Right atrium auricular region (tissue), 2 donors: ENCODE data around the gene FADS3. TPM values are rescaled to one million over a fixed set of nuclear protein-coding genes. Genes with fewer than 3 reads are reported as not detected.

Experiments used
- DNase-seq: peaks from one replicate; pipeline ENCODE4 v3.0.0-alpha.2; 2019; ENCODE audit warnings: low spot score
- H3K27ac ChIP-seq, 2 donors: fragments of 200-600 bp; sonication (generic); 1 replicate in 1 of 2; 2 replicates in 1 of 2; pipeline ENCODE4 v1.5.1; 2016 to 2019
- H3K27me3 ChIP-seq, 2 donors: fragments of 200-600 bp; sonication (generic); one replicate each; pipeline versions ENCODE4 v1.5.1 to v1.6.0; 2017 to 2019
- H3K36me3 ChIP-seq: fragments of 200-600 bp; sonication (generic); one replicate; pipeline ENCODE4 v1.5.1; 2016
- H3K4me1 ChIP-seq, 2 donors: fragments of 200-600 bp; sonication (generic); one replicate each; pipeline versions ENCODE4 v1.5.1 to v1.6.0; 2017 to 2019
- H3K4me3 ChIP-seq, 2 donors: fragments of 200-600 bp; sonication (generic); 1 replicate in 1 of 2; 2 replicates in 1 of 2; pipeline ENCODE4 v1.5.1; 2017 to 2019; ENCODE audit warnings: mild to moderate bottlenecking in 1 of 2, moderate library complexity in 1 of 2
- H3K9me3 ChIP-seq, 2 donors: fragments of 200-600 bp; sonication (generic); one replicate each; pipeline ENCODE4 v1.5.1; 2019
- microRNA-seq, 2 donors: library from miRNA; unstranded; fragments of <30 nt; microRNA quantifications; one replicate each; pipeline ENCODE4, GENCODE V29; 2016 to 2017; ENCODE audit warnings: borderline number of aligned reads in 2 of 2, borderline replicate concordance in 1 of 2
- total RNA-seq, 2 donors: library from RNA; depleted of rRNA; stranded (reverse); fragments of >200 nt; gene quantifications; one replicate each; pipeline ENCODE4 v1.1.0, GENCODE V29; 2016
- TF ChIP-seq, protein P1 (sequence below), 2 donors: fragments of 200-600 bp; sonication (generic); IDR thresholded peaks; one replicate each; pipeline ENCODE4 v1.5.1; 2019; ENCODE audit warnings: antibody characterized with exemption in 2 of 2

The FADS3 gene
- total RNA-seq, 2 donors from 2014 or later: 48.7 to 93.0 TPM

DNA sequence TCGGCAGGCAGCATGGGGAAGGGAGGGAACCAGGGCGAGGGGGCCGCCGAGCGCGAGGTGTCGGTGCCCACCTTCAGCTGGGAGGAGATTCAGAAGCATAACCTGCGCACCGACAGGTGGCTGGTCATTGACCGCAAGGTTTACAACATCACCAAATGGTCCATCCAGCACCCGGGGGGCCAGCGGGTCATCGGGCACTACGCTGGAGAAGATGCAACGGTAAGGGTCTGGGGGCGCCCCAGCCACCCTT lies 63.0 kb downstream of the FADS3 start:
- DNase-seq: no peak
- peak overlapping the region; percentile 77 to 84 for H3K27ac ChIP-seq
- H3K4me1 ChIP-seq: peaks cover 0 to 50% of the 10 kb centered on the region in 2 donors
- no peaks in the 10 kb centered on the region for H3K9me3 ChIP-seq
- H3K27me3 ChIP-seq: no peaks in the 10 kb centered on the region
- peak overlapping the region; percentile 37 to 67 for H3K4me3 ChIP-seq
- TF ChIP-seq, protein P1, sequence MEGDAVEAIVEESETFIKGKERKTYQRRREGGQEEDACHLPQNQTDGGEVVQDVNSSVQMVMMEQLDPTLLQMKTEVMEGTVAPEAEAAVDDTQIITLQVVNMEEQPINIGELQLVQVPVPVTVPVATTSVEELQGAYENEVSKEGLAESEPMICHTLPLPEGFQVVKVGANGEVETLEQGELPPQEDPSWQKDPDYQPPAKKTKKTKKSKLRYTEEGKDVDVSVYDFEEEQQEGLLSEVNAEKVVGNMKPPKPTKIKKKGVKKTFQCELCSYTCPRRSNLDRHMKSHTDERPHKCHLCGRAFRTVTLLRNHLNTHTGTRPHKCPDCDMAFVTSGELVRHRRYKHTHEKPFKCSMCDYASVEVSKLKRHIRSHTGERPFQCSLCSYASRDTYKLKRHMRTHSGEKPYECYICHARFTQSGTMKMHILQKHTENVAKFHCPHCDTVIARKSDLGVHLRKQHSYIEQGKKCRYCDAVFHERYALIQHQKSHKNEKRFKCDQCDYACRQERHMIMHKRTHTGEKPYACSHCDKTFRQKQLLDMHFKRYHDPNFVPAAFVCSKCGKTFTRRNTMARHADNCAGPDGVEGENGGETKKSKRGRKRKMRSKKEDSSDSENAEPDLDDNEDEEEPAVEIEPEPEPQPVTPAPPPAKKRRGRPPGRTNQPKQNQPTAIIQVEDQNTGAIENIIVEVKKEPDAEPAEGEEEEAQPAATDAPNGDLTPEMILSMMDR (IDR thresholded peaks at IDR 0.05): no peak
- H3K36me3 ChIP-seq: no peaks in the 10 kb centered on the region

DNA sequence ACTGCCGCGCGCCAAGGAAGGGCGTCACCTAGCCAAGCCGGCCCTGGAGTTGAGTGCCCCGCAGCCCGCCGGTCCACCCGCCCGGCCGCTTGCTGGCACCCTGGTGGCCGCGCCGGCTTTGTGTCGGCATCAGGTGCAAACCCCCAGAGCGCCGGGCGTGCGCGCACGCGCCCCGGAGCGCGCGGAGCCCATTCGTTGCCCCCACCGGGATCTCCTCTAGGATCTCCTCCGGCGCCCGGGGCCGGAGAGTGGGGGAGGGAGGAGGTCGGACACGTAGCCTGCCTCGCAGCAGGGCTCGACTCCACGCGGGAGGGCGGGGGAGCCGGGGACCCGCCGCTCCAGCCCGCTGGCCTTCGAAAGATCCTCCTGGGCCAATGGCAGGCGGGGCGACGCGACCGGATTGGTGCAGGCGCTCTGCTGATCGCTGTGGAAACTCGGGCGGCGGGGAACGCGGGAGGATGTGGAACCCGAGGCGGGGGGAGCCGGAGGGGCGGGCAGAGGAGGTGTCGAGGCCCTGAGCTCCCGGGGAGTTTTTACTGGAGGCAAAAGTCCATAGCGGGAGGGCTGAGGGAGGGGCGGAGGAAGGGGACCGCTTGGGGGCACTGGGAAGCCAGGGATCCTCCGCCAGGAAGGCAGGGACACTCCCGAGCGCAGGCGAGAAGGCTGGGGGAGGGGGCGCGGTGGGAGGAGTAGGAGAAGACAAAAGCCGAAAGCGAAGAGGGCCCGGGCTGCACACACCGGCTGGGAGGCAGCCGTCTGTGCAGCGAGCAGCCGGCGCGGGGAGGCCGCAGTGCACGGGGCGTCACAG lies 63.6 kb downstream of the FADS3 start, which contains the start of gene FADS2:
TSS of gene FADS2 (plus strand) at position 730 of the 808 bp plus-strand sequence. CDS start 91 bp downstream, outside the sequence.
- Histone ChIP-seq H3K4me3 (peak within 1 kb of the TSS; percentile 37 to 67), H3K9me3 (no peaks in the 10 kb centered on the region), H3K27ac (peak within 1 kb of the TSS; percentile 77 to 84), H3K4me1 (peaks cover 0 to 48% of the 10 kb centered on the region in 2 donors), H3K36me3 (no peaks in the 10 kb centered on the region), H3K27me3 (no peaks in the 10 kb centered on the region)
- TF ChIP-seq, protein P1 (IDR thresholded peaks at IDR 0.05): peak in 1 of 2 donors; percentile 28
- peak; percentile 91 for DNase-seq

DNA sequence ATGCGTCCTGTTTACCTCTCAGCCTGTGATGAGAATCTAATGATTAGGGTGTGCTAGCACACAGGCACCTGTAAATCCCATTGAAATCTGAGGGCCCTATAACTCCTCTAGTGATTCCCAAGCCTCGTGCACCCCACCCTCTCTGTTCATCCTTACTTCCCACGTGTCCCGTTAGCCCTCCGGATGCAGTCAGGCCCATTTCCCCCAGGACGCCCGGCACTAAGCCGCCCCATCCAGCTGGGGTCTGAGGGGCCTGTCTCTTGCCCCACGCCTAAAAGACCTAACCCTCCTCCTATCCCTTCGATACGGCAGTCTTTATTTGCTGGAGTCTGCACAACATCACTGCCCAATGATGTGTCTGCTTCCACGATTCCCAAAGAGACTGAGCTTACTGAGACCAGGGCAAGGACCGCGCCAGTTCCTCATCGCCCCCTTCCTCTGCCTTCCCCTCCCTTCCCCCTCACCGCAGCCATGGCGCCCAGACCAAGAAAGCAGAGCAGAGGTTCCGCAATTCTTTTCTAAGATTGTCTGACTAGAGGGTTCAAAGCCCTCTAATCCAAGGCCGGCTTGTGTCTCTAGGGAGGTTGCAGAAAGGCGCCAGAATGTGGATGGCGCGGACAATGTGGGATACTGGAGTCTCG lies 64.3 kb downstream of the FADS3 start:
- TF ChIP-seq, protein P1 (IDR thresholded peaks at IDR 0.05): no peak
- Histone ChIP-seq H3K9me3 (no peaks in the 10 kb centered on the region), H3K27ac (peak overlapping the region; percentile 77 to 84), H3K36me3 (no peaks in the 10 kb centered on the region), H3K4me1 (peaks cover 0 to 42% of the 10 kb centered on the region in 2 donors), H3K27me3 (no peaks in the 10 kb centered on the region), H3K4me3 (peak overlapping the region; percentile 37 to 67)
- DNase-seq: no peak

Small RNAs within 50 kb of the gene (microRNA-seq; reads per million reads assigned to microRNA genes)
- 1.4 to 3.5 reads per million in 2 donors for gene MIR6746

Other genes starting within 250 kb of the FADS3 start
- 1 to 10 TPM; 3.9 to 5.7 TPM for gene DAGLA, start 211.2 kb downstream of the FADS3 start, total RNA-seq
- gene MYRF, start 138.9 kb downstream of the FADS3 start, total RNA-seq: 10 to 100 TPM in 1 of 2 donors, 1 to 10 TPM in 1; 7.0 to 13.1 TPM
- 10 to 100 TPM; 43.4 to 54.7 TPM for gene TMEM258, start 98.9 kb downstream of the FADS3 start, total RNA-seq
- gene FEN1, start 98.6 kb downstream of the FADS3 start, total RNA-seq: 1 to 10 TPM; 3.7 to 4.0 TPM
- 10 to 100 TPM; 21.8 to 28.4 TPM for gene FADS1, start 74.5 kb downstream of the FADS3 start, total RNA-seq
- gene FADS2, start 63.2 kb downstream of the FADS3 start, total RNA-seq: 10 to 100 TPM in 1 of 2 donors, 1 to 10 TPM in 1; 5.1 to 10.2 TPM
- 10 to 100 TPM in 1 of 2 donors, 1 to 10 TPM in 1; 4.3 to 16.8 TPM for gene RAB3IL1, start 26.0 kb upstream of the FADS3 start, total RNA-seq
- 1 to 10 TPM; 1.3 to 4.7 TPM for gene BEST1, start 58.8 kb upstream of the FADS3 start, total RNA-seq
- 1,000 to 10,000 TPM; 2,265 to 2,787 TPM for gene FTH1, start 76.1 kb upstream of the FADS3 start, total RNA-seq
- gene INCENP, start 232.5 kb upstream of the FADS3 start, total RNA-seq: 1 to 10 TPM; 8.1 to 8.5 TPM